ENCODE data around the gene HSPA12B.

HSPA12B gene

DNA sequence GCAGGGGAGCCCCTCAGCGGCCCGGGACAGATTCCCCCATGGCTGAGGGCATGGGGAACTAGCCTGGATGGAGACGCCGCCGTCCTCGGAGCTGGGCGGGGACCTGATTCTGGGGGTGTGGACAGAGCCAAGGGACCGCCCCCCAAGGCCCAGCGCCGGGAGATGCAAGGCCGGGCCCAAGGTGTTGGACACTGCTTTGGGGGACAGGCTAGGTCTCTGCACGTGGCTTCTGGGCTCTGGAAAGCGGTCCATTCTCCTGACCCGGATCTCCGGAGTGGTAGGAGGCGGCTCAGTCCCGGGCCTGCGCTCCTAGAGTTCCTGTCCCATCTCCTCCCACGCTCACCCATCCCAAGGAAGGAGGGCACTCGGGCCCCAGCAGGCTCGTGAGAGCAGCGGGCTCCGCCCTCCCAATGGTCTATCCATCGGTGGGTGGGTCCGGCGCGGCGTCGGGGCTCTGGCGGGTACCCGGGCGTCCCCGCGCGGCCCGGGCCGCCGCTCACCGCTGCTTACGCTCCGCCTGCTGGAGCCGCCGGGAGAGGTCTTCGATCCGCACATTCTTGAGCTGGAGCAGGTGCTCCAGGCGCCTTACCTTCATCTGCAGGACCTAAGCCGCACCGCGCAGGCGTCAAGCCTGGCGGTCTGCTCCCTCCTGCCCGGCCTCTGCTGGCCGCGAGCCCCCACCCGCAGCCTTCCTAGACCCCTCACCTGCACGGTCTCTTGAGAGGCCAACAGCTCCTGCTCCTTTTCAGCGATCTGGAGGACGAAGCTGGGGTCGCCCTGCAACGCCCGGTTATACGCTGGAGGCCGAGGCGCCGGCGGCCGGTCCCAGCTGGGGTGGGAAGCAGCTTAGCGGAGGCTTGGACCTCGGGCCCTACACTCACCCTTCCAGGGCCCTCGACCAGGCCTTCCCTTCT is 45.5 kb downstream of the HSPA12B start:
- TF ChIP-seq ZNF70 (CRISPR knock-in tag; IDR thresholded peaks at IDR 0.05): no peak
- TF ChIP-seq PPARA (CRISPR knock-in tag; IDR thresholded peaks at IDR 0.05; ENCODE audit: borderline replicate concordance): no peak
- no peak for TF ChIP-seq ZFP3 (CRISPR knock-in tag; IDR thresholded peaks at IDR 0.05)
- TF ChIP-seq ZNF565 (CRISPR knock-in tag; conservative IDR thresholded peaks at IDR 0.05; ENCODE audit: low read depth): no peak
- TF ChIP-seq ZNF8 (CRISPR knock-in tag; IDR thresholded peaks at IDR 0.05): no peak
- TF ChIP-seq CSDC2 (CRISPR knock-in tag; IDR thresholded peaks at IDR 0.05): no peak
- TF ChIP-seq TCF4 (CRISPR knock-in tag; IDR thresholded peaks at IDR 0.05; ENCODE audit: borderline replicate concordance): no peak
- TF ChIP-seq TOX (CRISPR knock-in tag; IDR thresholded peaks at IDR 0.05; ENCODE audit: borderline replicate concordance): no peak
- TF ChIP-seq ARNTL (CRISPR knock-in tag; IDR thresholded peaks at IDR 0.05; ENCODE audit: borderline replicate concordance, low read depth): no peak
- TF ChIP-seq, protein P1, sequence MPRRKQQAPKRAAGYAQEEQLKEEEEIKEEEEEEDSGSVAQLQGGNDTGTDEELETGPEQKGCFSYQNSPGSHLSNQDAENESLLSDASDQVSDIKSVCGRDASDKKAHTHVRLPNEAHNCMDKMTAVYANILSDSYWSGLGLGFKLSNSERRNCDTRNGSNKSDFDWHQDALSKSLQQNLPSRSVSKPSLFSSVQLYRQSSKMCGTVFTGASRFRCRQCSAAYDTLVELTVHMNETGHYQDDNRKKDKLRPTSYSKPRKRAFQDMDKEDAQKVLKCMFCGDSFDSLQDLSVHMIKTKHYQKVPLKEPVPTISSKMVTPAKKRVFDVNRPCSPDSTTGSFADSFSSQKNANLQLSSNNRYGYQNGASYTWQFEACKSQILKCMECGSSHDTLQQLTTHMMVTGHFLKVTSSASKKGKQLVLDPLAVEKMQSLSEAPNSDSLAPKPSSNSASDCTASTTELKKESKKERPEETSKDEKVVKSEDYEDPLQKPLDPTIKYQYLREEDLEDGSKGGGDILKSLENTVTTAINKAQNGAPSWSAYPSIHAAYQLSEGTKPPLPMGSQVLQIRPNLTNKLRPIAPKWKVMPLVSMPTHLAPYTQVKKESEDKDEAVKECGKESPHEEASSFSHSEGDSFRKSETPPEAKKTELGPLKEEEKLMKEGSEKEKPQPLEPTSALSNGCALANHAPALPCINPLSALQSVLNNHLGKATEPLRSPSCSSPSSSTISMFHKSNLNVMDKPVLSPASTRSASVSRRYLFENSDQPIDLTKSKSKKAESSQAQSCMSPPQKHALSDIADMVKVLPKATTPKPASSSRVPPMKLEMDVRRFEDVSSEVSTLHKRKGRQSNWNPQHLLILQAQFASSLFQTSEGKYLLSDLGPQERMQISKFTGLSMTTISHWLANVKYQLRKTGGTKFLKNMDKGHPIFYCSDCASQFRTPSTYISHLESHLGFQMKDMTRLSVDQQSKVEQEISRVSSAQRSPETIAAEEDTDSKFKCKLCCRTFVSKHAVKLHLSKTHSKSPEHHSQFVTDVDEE (CRISPR knock-in tag; IDR thresholded peaks at IDR 0.05): no peak
- TF ChIP-seq CREB5 (CRISPR knock-in tag; IDR thresholded peaks at IDR 0.05; ENCODE audit: low read depth): no peak
- no peak for TF ChIP-seq ESRRG (CRISPR knock-in tag; IDR thresholded peaks at IDR 0.05)
- TF ChIP-seq, protein P2, sequence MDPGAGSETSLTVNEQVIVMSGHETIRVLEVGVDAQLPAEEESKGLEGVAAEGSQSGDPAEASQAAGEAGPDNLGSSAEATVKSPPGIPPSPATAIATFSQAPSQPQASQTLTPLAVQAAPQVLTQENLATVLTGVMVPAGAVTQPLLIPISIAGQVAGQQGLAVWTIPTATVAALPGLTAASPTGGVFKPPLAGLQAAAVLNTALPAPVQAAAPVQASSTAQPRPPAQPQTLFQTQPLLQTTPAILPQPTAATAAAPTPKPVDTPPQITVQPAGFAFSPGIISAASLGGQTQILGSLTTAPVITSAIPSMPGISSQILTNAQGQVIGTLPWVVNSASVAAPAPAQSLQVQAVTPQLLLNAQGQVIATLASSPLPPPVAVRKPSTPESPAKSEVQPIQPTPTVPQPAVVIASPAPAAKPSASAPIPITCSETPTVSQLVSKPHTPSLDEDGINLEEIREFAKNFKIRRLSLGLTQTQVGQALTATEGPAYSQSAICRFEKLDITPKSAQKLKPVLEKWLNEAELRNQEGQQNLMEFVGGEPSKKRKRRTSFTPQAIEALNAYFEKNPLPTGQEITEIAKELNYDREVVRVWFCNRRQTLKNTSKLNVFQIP (CRISPR knock-in tag; IDR thresholded peaks at IDR 0.05; ENCODE audit: borderline replicate concordance, low read depth): no peak
- TF ChIP-seq OSR1 (CRISPR knock-in tag; IDR thresholded peaks at IDR 0.05): no peak
- TF ChIP-seq RARB (CRISPR knock-in tag; IDR thresholded peaks at IDR 0.05): no peak
- no peak for TF ChIP-seq GLIS3 (CRISPR knock-in tag; IDR thresholded peaks at IDR 0.05)
- TF ChIP-seq PATZ1 (CRISPR knock-in tag; IDR thresholded peaks at IDR 0.05; ENCODE audit: borderline replicate concordance): no peak
- no peak for TF ChIP-seq ISL1 (CRISPR knock-in tag; IDR thresholded peaks at IDR 0.05)
- peak; percentile 79 for ATAC-seq

- no peak for ATAC-seq
- TF ChIP-seq ZNF8 (CRISPR knock-in tag; IDR thresholded peaks at IDR 0.05) (no peak), CSRNP3 (CRISPR knock-in tag; IDR thresholded peaks at IDR 0.05) (no peak), ZFP30 (CRISPR knock-in tag; IDR thresholded peaks at IDR 0.05) (no peak)
Measured at GRCh38 chr20:3778976-3779375, 46.5 kb downstream of the HSPA12B start.

All from SK-N-SH treated with all-trans-retinoic acid at 6 μM for 48 hours (cell line).